Mucosa of stomach (tissue), 1 donor: ENCODE measurements around the gene RASSF7.

Experiments
- H3K27me3 ChIP-seq: one replicate; pipeline ENCODE4 v1.7.0; 2013; ENCODE audit warnings: mild to moderate bottlenecking, low read length; ENCODE audit not compliant: control insufficient read depth, insufficient read depth
- H3K36me3 ChIP-seq: one replicate; pipeline ENCODE4 v1.7.0; 2013; ENCODE audit warnings: low read length; ENCODE audit not compliant: control insufficient read depth, insufficient read depth
- H3K4me1 ChIP-seq: one replicate; pipeline ENCODE4 v1.7.0; 2013; ENCODE audit warnings: mild to moderate bottlenecking, low read length; ENCODE audit not compliant: control insufficient read depth, insufficient read depth
- H3K4me3 ChIP-seq: one replicate; pipeline ENCODE4 v1.7.0; 2013; ENCODE audit warnings: low read length
- H3K9ac ChIP-seq: one replicate; pipeline ENCODE4 v1.7.0; 2013; ENCODE audit warnings: mild to moderate bottlenecking, low read length, moderate library complexity
- H3K9me3 ChIP-seq: one replicate; pipeline ENCODE4 v1.7.0; 2013; ENCODE audit warnings: mild to moderate bottlenecking, low read length, moderate library complexity; ENCODE audit not compliant: control insufficient read depth
- donor health status: Pancreatic carcinoma.

The RASSF7 gene

DNA sequence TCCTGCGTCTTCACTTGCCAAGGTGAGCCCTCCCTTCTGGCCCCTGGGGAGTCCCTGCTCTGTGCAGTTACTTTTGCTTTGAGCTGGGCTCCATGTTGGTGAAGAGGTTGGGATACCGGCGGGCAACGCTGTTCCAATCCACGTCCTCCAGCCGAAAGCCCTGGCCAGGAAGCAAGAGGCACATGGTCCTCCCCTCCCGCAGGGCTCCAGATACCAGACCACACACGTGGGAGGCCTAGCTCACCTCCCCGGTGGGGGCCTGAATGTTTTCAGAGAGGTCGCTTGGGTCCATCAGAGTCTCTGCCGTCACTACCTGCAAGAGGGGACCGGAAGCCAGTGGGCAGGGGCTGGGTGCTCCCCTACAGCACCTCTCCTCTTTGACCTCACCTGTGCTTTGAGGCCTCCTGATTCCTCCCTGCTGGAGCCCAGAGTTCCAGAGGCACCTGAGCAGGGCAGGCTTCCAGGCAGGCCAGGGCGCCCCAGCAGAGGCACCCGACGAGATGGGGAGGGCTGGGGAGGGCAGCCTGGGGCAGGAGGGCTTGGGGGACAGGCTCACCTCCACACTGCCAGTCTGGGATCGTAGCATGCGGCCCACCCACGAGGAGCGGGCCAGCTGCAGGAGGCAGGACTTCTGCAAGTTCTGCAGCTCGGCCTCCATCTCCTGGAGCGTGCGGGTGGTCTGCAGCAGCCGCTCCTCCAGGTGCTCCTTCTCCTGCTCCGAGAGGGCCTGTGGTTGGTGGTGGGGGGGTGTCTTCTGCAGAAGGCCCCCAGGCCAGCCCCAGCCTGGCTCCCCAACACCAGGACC, 3.2 kb upstream of the RASSF7 start:
- peaks cover 41% of the 10 kb centered on the region for H3K27me3 ChIP-seq
- no peak overlapping the region for H3K9ac ChIP-seq
- peaks cover 44% of the 10 kb centered on the region for H3K4me1 ChIP-seq
- H3K9me3 ChIP-seq = no peaks in the 10 kb centered on the region
- H3K4me3 ChIP-seq = no peak overlapping the region
- no peaks in the 10 kb centered on the region for H3K36me3 ChIP-seq

DNA sequence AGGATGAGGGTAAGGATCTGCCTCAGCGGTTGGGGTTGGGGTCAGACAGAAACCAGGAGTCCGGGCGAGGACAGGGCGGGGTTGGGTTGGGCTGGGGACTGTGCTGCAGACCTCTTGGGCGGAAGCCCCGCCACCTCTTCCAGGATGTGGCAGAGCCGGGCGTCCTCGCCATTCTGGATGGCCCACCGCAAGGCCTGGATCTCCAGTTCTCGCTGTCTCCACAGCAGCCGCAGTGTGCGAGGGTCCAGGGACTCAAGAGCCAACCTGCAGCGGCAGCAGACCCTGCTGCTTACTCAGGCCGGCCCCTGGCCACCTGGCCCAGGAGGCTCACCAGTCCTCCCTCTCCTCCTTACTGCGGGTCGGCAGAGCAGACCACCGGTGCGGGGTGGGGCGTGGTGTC, 2.3 kb upstream of the RASSF7 start:
- no peaks in the 10 kb centered on the region for H3K36me3 ChIP-seq
- H3K27me3 ChIP-seq = peaks cover 36% of the 10 kb centered on the region
- no peaks in the 10 kb centered on the region for H3K9me3 ChIP-seq
- H3K4me3 ChIP-seq = no peak overlapping the region
- no peak overlapping the region for H3K9ac ChIP-seq
- peaks cover 54% of the 10 kb centered on the region for H3K4me1 ChIP-seq

DNA sequence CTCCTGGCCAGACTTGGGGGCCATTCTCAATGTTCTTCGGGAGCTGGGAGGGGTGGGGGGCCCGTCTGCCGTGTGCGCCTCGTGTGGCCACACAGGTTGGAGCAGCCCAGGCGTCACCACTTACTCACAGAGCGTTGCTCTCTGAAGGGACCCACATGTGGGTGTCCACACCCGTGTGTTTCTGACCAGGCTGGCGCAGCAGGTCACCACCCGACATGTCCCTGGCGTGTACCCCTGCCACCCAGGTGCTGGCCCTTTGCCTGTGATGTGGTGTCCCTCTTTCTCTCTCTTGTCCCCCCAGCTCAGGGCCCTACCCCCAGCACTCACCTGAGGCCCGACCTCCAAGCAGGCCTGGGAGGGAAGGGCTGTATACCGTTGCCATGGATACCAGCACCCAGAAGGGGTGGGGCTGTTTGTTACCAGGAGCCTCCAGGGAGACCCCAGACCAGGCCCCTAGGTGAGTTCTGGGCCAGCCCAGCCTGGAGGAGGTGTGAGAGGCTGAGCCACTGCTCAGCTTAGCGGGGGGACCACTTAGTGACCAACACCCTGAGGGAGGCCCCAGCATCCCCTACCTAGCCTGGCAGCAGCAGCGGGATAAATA, 1.6 kb upstream of the RASSF7 start:
- Histone ChIP-seq H3K9ac (peak overlapping the region; percentile 63), H3K4me1 (peaks cover 54% of the 10 kb centered on the region), H3K27me3 (peaks cover 29% of the 10 kb centered on the region), H3K36me3 (peaks cover 4% of the 10 kb centered on the region), H3K9me3 (no peaks in the 10 kb centered on the region), H3K4me3 (no peak overlapping the region)

DNA sequence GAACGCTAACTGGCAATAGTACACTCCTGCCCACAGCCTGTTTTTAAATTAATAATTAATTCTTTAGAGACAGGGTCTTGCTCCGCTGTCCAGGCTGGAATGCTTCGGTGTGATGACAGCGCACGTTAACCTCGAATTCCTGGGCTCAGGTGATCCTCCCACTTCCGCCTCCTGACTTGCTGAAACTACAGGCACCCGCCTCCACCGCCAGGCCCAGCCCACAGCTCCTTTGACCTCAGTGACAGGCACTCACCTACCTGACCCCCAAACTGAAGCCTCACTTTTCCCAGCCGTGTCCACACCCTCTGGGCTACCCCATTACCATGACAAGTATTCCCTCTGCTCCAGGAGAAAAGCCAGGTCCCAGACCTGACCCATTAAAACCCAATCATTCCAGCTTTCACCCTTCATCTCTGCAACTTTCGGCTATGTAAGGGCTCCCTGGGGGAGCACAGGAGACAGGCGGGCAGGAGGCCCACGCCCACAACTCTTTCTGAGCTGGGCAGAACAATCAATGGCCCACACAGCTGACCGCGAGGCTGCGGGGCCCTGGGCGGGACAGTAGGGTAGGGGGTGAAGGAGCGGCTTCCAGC, 962 bp upstream of the RASSF7 start:
- Histone ChIP-seq H3K4me3 (peak overlapping the region; percentile 1), H3K27me3 (peaks cover 23% of the 10 kb centered on the region), H3K9me3 (no peaks in the 10 kb centered on the region), H3K9ac (peak overlapping the region; percentile 63), H3K4me1 (peaks cover 51% of the 10 kb centered on the region), H3K36me3 (peaks cover 5% of the 10 kb centered on the region)

DNA sequence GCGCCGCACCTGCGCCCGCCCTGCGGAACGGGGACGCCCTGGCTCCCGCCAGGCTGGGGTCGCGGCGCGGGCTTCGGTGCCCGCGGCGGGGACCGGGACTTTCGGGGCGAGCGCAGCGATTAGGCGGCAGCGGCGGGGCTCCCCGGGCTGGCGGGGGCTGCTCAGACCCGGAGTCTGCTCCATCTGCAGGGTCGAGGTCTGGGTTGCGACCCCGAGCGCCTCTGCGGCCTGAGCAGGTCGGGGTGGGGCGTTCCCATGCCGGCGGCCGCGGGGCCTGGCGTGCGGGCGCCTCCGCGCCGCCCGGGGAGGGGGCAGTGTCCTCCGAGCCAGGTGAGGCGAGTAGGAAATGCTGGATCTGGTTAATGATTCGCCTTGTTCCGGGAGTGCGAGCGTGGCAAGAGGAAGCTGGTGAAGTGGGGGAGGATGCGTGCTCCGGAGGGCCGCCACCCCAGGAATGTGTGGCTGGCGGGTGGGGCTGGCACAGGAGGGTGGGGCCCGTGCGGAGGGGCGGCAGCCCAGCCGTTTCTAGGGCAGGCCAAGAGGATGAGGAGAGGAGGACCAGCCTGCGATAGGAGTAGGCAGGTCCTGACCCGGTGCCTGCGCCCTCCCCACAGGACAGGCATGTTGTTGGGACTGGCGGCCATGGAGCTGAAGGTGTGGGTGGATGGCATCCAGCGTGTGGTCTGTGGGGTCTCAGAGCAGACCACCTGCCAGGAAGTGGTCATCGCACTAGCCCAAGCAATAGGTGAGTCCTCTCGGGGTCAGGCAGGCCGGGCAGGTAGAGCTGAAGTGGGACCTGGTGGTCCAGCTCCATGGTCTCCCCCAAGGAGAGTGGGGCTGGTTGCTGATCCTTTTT, 606 bp downstream of the RASSF7 start:
- Histone ChIP-seq H3K27me3 (peaks cover 11% of the 10 kb centered on the region), H3K4me3 (peak overlapping the region; percentile 42), H3K4me1 (peaks cover 50% of the 10 kb centered on the region), H3K9ac (peak overlapping the region; percentile 90), H3K36me3 (peaks cover 5% of the 10 kb centered on the region), H3K9me3 (no peaks in the 10 kb centered on the region)

DNA sequence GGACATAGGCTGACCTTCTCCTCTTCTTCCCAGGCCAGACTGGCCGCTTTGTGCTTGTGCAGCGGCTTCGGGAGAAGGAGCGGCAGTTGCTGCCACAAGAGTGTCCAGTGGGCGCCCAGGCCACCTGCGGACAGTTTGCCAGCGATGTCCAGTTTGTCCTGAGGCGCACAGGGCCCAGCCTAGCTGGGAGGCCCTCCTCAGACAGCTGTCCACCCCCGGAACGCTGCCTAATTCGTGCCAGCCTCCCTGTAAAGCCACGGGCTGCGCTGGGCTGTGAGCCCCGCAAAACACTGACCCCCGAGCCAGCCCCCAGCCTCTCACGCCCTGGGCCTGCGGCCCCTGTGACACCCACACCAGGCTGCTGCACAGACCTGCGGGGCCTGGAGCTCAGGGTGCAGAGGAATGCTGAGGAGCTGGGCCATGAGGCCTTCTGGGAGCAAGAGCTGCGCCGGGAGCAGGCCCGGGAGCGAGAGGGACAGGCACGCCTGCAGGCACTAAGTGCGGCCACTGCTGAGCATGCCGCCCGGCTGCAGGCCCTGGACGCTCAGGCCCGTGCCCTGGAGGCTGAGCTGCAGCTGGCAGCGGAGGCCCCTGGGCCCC, 1.4 kb downstream of the RASSF7 start:
- Histone ChIP-seq H3K36me3 (peaks cover 5% of the 10 kb centered on the region), H3K9me3 (no peaks in the 10 kb centered on the region), H3K4me1 (peaks cover 55% of the 10 kb centered on the region), H3K9ac (peak overlapping the region; percentile 28), H3K4me3 (peak overlapping the region; percentile 42), H3K27me3 (peaks cover 6% of the 10 kb centered on the region)

DNA sequence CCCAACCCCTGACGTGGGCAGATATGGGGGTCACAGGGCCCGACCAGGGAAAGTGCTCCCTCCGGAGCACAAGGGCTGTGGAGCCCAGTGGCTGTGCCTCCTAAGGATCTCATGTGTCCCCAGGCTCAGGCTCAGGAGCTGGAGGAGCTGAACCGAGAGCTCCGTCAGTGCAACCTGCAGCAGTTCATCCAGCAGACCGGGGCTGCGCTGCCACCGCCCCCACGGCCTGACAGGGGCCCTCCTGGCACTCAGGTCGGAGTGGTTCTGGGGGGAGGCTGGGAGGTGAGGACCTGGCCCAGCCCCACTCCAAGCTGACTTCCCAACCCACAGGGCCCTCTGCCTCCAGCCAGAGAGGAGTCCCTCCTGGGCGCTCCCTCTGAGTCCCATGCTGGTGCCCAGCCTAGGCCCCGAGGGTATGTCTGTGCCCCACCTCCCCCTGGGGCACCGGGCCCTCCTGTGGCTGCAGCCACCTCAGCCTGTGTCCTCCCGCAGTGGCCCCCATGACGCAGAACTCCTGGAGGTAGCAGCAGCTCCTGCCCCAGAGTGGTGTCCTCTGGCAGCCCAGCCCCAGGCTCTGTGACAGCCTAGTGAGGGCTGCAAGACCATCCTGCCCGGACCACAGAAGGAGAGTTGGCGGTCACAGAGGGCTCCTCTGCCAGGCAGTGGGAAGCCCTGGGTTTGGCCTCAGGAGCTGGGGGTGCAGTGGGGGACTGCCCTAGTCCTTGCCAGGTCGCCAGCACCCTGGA, 2.5 kb downstream of the RASSF7 start:
- Histone ChIP-seq H3K9me3 (no peaks in the 10 kb centered on the region), H3K27me3 (peaks cover 6% of the 10 kb centered on the region), H3K36me3 (peaks cover 5% of the 10 kb centered on the region), H3K4me3 (no peak overlapping the region), H3K9ac (peak overlapping the region; percentile 28), H3K4me1 (peaks cover 63% of the 10 kb centered on the region)

DNA sequence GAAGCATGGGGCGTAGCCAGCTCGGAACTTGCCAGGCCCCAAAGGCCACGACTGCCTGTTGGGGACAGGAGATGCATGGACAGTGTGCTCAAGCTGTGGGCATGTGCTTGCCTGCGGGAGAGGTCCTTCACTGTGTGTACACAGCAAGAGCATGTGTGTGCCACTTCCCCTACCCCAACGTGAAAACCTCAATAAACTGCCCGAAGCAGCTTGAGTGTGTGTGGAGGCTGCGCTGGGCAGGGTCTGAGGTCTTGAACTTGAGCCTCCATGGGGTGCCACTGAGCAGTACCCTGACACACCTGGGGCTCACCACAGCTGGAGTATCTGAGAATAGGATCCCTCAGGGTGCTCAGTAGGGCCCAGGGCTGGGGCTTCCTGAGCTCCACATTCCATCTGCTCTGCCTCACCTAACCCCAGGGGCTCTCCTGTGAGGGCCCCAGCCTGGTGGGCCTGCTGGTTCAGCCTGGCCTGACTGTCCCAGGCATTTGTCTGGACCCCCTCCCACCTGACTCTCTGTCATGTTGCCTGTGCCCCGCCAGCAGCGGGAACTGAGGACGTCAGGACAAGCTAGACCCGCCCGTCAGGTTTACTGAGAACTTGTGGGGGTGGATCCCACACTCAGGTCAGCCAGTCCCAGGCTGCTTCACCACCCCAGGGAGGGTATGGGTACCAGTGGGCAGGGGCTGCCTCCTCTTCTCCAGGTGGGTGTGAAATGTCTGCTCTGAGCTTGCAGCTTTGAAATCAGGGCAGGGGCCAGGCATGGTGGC, 3.2 kb downstream of the RASSF7 start:
- no peak overlapping the region for H3K9ac ChIP-seq
- peaks cover 5% of the 10 kb centered on the region for H3K36me3 ChIP-seq
- H3K9me3 ChIP-seq = no peaks in the 10 kb centered on the region
- H3K4me3 ChIP-seq = no peak overlapping the region
- H3K4me1 ChIP-seq = peaks cover 60% of the 10 kb centered on the region
- peaks cover 6% of the 10 kb centered on the region for H3K27me3 ChIP-seq

DNA sequence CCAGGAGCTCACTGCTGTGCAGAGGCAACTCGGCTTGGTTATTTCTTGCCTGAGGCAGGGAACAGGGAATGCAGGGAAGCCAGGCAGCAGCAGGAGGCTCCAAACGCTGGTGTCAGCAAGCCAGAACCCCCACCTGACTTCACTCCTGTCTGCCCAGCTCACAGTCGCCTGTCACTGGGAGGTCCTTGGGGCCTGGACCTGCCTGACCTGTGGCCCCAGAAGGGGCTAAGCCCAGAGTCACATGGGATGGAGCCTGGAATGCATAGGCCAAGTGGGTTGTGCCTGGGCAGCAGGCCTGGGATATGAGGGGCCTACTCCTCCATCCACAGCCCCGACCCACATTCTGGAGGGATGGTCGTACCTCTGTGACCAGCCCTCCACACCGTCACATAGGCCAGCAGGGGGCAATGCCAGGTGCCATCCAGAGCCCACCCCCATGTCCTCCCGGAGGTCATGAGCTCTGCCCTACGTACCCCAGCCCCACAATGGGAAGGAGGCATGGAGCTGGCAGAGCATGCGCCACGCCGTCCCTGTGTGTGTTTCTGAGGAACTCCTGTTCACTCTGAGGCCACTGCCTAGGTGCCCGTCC, 5.2 kb downstream of the RASSF7 start:
- Histone ChIP-seq H3K4me1 (peaks cover 51% of the 10 kb centered on the region), H3K9ac (no peak overlapping the region), H3K36me3 (peaks cover 5% of the 10 kb centered on the region), H3K27me3 (no peaks in the 10 kb centered on the region), H3K9me3 (no peaks in the 10 kb centered on the region), H3K4me3 (no peak overlapping the region)

DNA sequence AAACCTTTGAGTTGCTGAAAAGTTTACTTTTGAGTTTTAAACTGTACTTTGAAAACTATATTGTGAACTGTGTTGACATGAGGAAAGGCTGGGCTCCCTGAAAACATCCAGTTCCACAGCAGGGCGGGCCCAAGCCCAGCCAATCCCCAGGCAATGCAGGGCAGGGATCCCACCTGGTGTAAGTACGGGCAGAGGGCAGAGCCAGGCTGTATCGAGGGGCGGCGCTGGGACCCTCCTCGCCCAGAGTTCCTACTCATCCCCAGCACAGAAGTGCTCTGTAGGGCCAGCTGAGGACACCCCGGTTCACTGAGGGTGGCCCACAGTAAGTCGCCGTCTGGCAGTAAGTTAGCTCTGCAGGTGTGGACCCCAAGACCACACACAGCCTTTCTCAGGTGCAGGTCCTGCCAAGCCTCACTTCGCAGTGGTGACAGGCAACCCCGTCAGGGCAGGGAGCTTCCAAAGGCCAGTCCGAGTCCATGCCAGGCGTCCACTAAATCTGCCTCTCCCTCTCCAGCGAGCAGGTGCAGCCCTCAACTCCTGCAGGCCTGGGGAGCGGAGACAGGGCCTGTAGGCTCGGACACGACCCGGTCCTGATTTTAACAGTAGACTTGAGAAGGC, 6.3 kb downstream of the RASSF7 start:
- H3K4me3 ChIP-seq = peak overlapping the region; percentile 25
- H3K9ac ChIP-seq = no peak overlapping the region
- no peaks in the 10 kb centered on the region for H3K9me3 ChIP-seq
- H3K27me3 ChIP-seq = no peaks in the 10 kb centered on the region
- peaks cover 42% of the 10 kb centered on the region for H3K4me1 ChIP-seq
- H3K36me3 ChIP-seq = peaks cover 5% of the 10 kb centered on the region
